ENCODE measurements around the gene FMNL1.

GRCh38 chr17:45265821-45266220 is 44.1 kb downstream of the FMNL1 start:
- TF ChIP-seq CTCF (IDR thresholded peaks at IDR 0.05), result no peak
- TF ChIP-seq POLR2AphosphoS5 (IDR thresholded peaks at IDR 0.05; ENCODE audit: low read depth, low read length), result no peak
- TF ChIP-seq REST (IDR thresholded peaks at IDR 0.05; ENCODE audit: insufficient read depth in 1 of 2, low read depth in 2 of 2, low read length in 1 of 2), result no peak
- no peak for TF ChIP-seq SIN3A (IDR thresholded peaks at IDR 0.05; ENCODE audit: borderline replicate concordance, insufficient read depth, low read depth, low read length)
- no peak for TF ChIP-seq TCF7L2 (IDR thresholded peaks at IDR 0.05; ENCODE audit: low read depth, low read length)
